K562 (cell line): ENCODE results near the gene DPEP2. TPM values are rescaled to one million over a fixed set of nuclear protein-coding genes. Genes with fewer than 3 reads are reported as not detected.

Source experiments
- ATAC-seq: fragments of 200-7000 bp; cut with Tn5 transposase; 3 replicates; pipeline ENCODE4 v1.9.1; 2020; ENCODE audit warnings: moderate library complexity
- BruUV-seq: library from RNA; stranded (reverse); fragments of 400-500 nt; replicated peaks from 2 replicates; lab custom pipeline; 2021; lab: Mats Ljungman, UMichigan
- CTCF ChIA-PET: fragments of 300-600 bp; formaldehyde crosslinking; extraction: SDS; loops from one replicate; lab custom pipeline; 2021; ENCODE audit warnings: low intra/inter-chr PET ratio; lab: Yijun Ruan, JAX
- POLR2A ChIA-PET: fragments of 300-600, 350-650 bp; sonication (Branson Sonifier 250); formaldehyde crosslinking; extraction: SDS; loops from one replicate; lab custom pipeline; 2021; ENCODE audit warnings: antibody characterized with exemption, inconsistent platforms; lab: Yijun Ruan, JAX
- DNase-seq, 4 experiments: peaks; one replicate each; pipeline versions ENCODE4 v3.0.0 to v3.0.0-alpha.2; 2011 to 2018; ENCODE audit warnings: low spot score in 3 of 4, mixed read lengths in 3 of 4; ENCODE audit errors: extremely low read depth in 1 of 4
- FAIRE-seq: peaks from 2 replicates; lab custom pipeline; 2011; peaks lifted over from hg19 to GRCh38; lab: Jason Lieb, UNC
- H2AFZ ChIP-seq: 2 replicates; pipeline ENCODE4 v1.6.0; 2011; ENCODE audit warnings: low read depth, low read length, control low read depth, inconsistent platforms
- H3K27ac ChIP-seq: fragments of 200-600 bp; 3 replicates; pipeline ENCODE4 v1.8.0; 2011; ENCODE audit warnings: low read depth, mild to moderate bottlenecking, control low read depth, inconsistent platforms, low read length, moderate library complexity, mixed read lengths; ENCODE audit errors: extremely low read depth
- H3K27me3 ChIP-seq, 2 experiments: fragments of 300-600 bp in 1 of 2; 2 replicates in 1 of 2; 3 replicates in 1 of 2; pipeline versions ENCODE4 v1.6.0 to v1.8.0; 2011; ENCODE audit warnings: inconsistent platforms in 2 of 2, low read length in 2 of 2, mild to moderate bottlenecking in 1 of 2, mixed read lengths in 1 of 2, moderate library complexity in 1 of 2; ENCODE audit not compliant: control insufficient read depth in 2 of 2, insufficient read depth in 2 of 2
- H3K36me3 ChIP-seq: fragments of 300-600 bp; 3 replicates; pipeline ENCODE4 v1.8.0; 2011; ENCODE audit warnings: mild to moderate bottlenecking, low read length, inconsistent platforms; ENCODE audit not compliant: control insufficient read depth, insufficient read depth
- H3K4me1 ChIP-seq, 2 experiments: fragments of 200-600 bp in 1 of 2; replicated peaks in 1 of 2; 2 replicates in 1 of 2; 3 replicates in 1 of 2; pipeline versions ENCODE4 v1.5.1 to v1.8.0; 2011; ENCODE audit warnings: inconsistent platforms in 2 of 2, low read length in 2 of 2, mild to moderate bottlenecking in 1 of 2, mixed read lengths in 1 of 2, moderate library complexity in 1 of 2; ENCODE audit not compliant: control insufficient read depth in 2 of 2, insufficient read depth in 2 of 2
- H3K4me2 ChIP-seq: 2 replicates; pipeline ENCODE4 v1.6.1; 2011; ENCODE audit warnings: low read length, control low read depth, inconsistent platforms, mixed read lengths; ENCODE audit not compliant: insufficient read depth
- H3K4me3 ChIP-seq: fragments of 200-600 bp; sonication (generic), shearing (Covaris generic); 2 replicates; pipeline ENCODE4 v1.5.1; 2016; ENCODE audit warnings: control low read depth, inconsistent platforms
- H3K79me2 ChIP-seq: fragments of 200-600 bp; 3 replicates; pipeline ENCODE4 v1.8.0; 2011; ENCODE audit warnings: low read length, inconsistent platforms; ENCODE audit not compliant: control insufficient read depth, insufficient read depth
- H3K9ac ChIP-seq, 2 experiments: 2 replicates each; pipeline versions ENCODE4 v1.6.0 to v1.6.1; 2011; ENCODE audit warnings: low read depth in 2 of 2, low read length in 2 of 2, control low read depth in 1 of 2, inconsistent platforms in 1 of 2, mild to moderate bottlenecking in 1 of 2, mixed read lengths in 1 of 2; ENCODE audit not compliant: insufficient read depth in 1 of 2
- H3K9me1 ChIP-seq: one replicate; pipeline ENCODE4 v1.6.0; 2011; ENCODE audit warnings: inconsistent platforms, mild to moderate bottlenecking, low read length, moderate library complexity; ENCODE audit not compliant: control insufficient read depth, insufficient read depth
- H3K9me3 ChIP-seq: replicated peaks from 2 replicates; pipeline ENCODE4 v1.5.1; 2011; ENCODE audit warnings: low read depth, low read length, inconsistent platforms; ENCODE audit not compliant: control insufficient read depth, insufficient read depth
- H4K20me1 ChIP-seq: replicated peaks from 2 replicates; pipeline ENCODE4 v1.6.1; 2011; ENCODE audit warnings: low read length, inconsistent platforms, mixed read lengths; ENCODE audit not compliant: control insufficient read depth, insufficient read depth
- AFF1 ChIP-seq, 2 experiments: fragments of 450-650 bp; IDR thresholded peaks; 2 replicates each; pipeline ENCODE4 v1.6.1; 2018; ENCODE audit warnings: mild to moderate bottlenecking in 2 of 2, low read depth in 1 of 2; ENCODE audit not compliant: partially characterized antibody in 2 of 2
- DNMT1 ChIP-seq: fragments of 450-650 bp; IDR thresholded peaks from 2 replicates; pipeline ENCODE4 v1.6.1; 2016; ENCODE audit warnings: antibody characterized with exemption, mild to moderate bottlenecking
- ETV5 ChIP-seq: sonication (generic); formaldehyde crosslinking; IDR thresholded peaks from 2 replicates; pipeline ENCODE4 v1.4.0; 2020; ENCODE audit warnings: low read depth, mild to moderate bottlenecking, missing genetic modification reagents
- HMGN3 ChIP-seq: IDR thresholded peaks from 2 replicates; pipeline ENCODE4 v1.6.1; 2011; ENCODE audit warnings: borderline replicate concordance, low read depth, mild to moderate bottlenecking, mixed read lengths, low read length; ENCODE audit not compliant: insufficient read length; ENCODE audit errors: extremely low read depth
- NFYB ChIP-seq: IDR thresholded peaks from 2 replicates; pipeline ENCODE4 v1.6.1; 2011; ENCODE audit warnings: mild to moderate bottlenecking, moderate library complexity; ENCODE audit not compliant: insufficient read length; ENCODE audit errors: extremely low read depth
- POLR2G ChIP-seq: fragments of 200-400 bp; formaldehyde crosslinking; IDR thresholded peaks from 2 replicates; pipeline ENCODE4 v1.6.1; 2017; ENCODE audit warnings: low read depth, mild to moderate bottlenecking, antibody characterized with exemption, low read length, moderate library complexity
- ZNF639 ChIP-seq, 2 experiments: fragments of 200-800 bp in 1 of 2; sonication (Bioruptor generic) in 1 of 2; sonication (generic) in 1 of 2; formaldehyde crosslinking in 1 of 2; IDR thresholded peaks in 1 of 2; conservative IDR thresholded peaks in 1 of 2; 2 replicates each; pipeline versions ENCODE4 v1.5.0 to v1.6.1; 2016 to 2020; ENCODE audit warnings: missing compliant biosample characterization in 1 of 2, missing genetic modification characterization in 1 of 2, missing genetic modification reagents in 1 of 2
- WGBS: fragments of 100-300 bp; shearing (Covaris generic); methylation state at CpG from one replicate; pipeline ENCODE4 v1.1.6; 2016; ENCODE audit warnings: low coverage, mixed read lengths; ENCODE audit not compliant: insufficient coverage; ENCODE audit errors: missing lambda C conversion rate; 5-methylcytosine and 5-hydroxymethylcytosine counted together
- in situ Hi-C: fragments of 300-500 bp; cut with MboI; formaldehyde crosslinking; loops from 4 replicates; pipeline ENCODE4 v1.15.0; 2018; ENCODE audit warnings: inconsistent platforms, mixed read lengths
- intact Hi-C: fragments of 100-400 bp; cut with micrococcal nuclease; formaldehyde crosslinking; loops from 2 replicates; pipeline ENCODE4 v1.14.2; 2022
- polyA plus RNA-seq, 8 experiments: library from polyadenylated mRNA; depleted of rRNA in 4 of 8; stranded (reverse) in 5 of 8; unstranded in 3 of 8; fragments of >200 nt; fragmentation: Nextera tagmentation in 2 of 8; fragmentation: Illumina TruSeq in 1 of 8; extraction: Ambion mirVana in 2 of 8; extraction: Trizol in 1 of 8; gene quantifications; 2 replicates each; pipeline versions ENCODE4 v1.2.1 to v1.2.3, GENCODE V29; 2011 to 2014; ENCODE audit warnings: inconsistent platforms in 1 of 8, missing spikeins in 1 of 8
- total RNA-seq, 7 experiments: library from RNA; depleted of rRNA in 6 of 7; stranded (reverse); fragments of >200 nt in 6 of 7; fragmentation: Illumina TruSeq in 2 of 7; extraction: Trizol in 2 of 7; gene quantifications; 2 replicates each; pipeline versions ENCODE4 v1.2.1 to v1.2.3, GENCODE V29; 2011 to 2021; ENCODE audit warnings: low replicate concordance in 1 of 7

DPEP2 gene
- total and polyA plus RNA-seq, 9 of the 15 experiments (the other 6 are each of a cell fraction or from before 2014, with no cell fraction given): 0.14 to 1.2 (median 0.38) TPM

GRCh38 chr16:67953641-67954375, 45.5 kb downstream of the DPEP2 start:
- H4K20me1 ChIP-seq: peaks cover 4% of the 10 kb centered on the region; the same call in 1 of the 2 replicates
- H3K4me2 ChIP-seq: no peak overlapping the region
- CTCF ChIA-PET: no interaction called here
- H3K27ac ChIP-seq: no peak overlapping the region
- H3K27me3 ChIP-seq: no peaks in the 10 kb centered on the region
- ATAC-seq (no peak), DNase-seq (no peak), FAIRE-seq (no peak)
- H3K4me3 ChIP-seq: no peak overlapping the region
- POLR2A ChIA-PET: interaction anchor here (0.5 to 1.0 kb wide), 5 partner anchors 9 to 139 kb away, joined by 3 to 4 read pairs (median 3); no protein-coding TSS in a partner anchor
- in situ Hi-C loops: no loop called here
- 92% methylated on average over 8 of the region's 8 CpGs for WGBS
- H3K4me1 ChIP-seq: peaks cover 0 to 7% of the 10 kb centered on the region in 2 experiments; a peak in 1 of 5 replicates
- H3K9me1 ChIP-seq: no peaks in the 10 kb centered on the region
- no peak for TF ChIP-seq NFYB
- no peak for TF ChIP-seq ZNF639 (CRISPR knock-in tag; conservative IDR thresholded peaks at IDR 0.05 in 1 of 2, IDR thresholded peaks at IDR 0.05 in 1 of 2)
- no peak for TF ChIP-seq DNMT1
- no peak for TF ChIP-seq AFF1 (IDR thresholded peaks at IDR 0.05; ENCODE audit: low read depth in 1 of 2, partially characterized antibody in 2 of 2)
- TF ChIP-seq ETV5 (CRISPR knock-in tag): no peak
- TF ChIP-seq POLR2G: no peak
- no peak for TF ChIP-seq HMGN3
- TF ChIP-seq, all 486 proteins: peak for 0
- intact Hi-C loops: no loop called here
- H3K9me3 ChIP-seq: no peaks in the 10 kb centered on the region
- BruUV-seq: no TSS peak
- no peaks in the 10 kb centered on the region for H3K79me2 ChIP-seq
- H3K36me3 ChIP-seq: peaks cover 69% of the 10 kb centered on the region; the same call in 2 of the 3 replicates
- no peak overlapping the region for H2AFZ ChIP-seq
- no peak overlapping the region for H3K9ac ChIP-seq
